ENCODE data around the gene TCAF2. TPM values are rescaled to one million over a fixed set of nuclear protein-coding genes. Genes with fewer than 3 reads are reported as not detected.
"Not testable (repeated sequence)": the region's sequence is repeated elsewhere in the genome, so short reads cannot be mapped to it uniquely, and the experiment has no call there.

TCAF2 gene
- total RNA-seq (2014; rRNA removed; shearing (Covaris generic); ENCODE audit: low replicate concordance), result 0.07 and 0.11 TPM in 2 replicates

- not testable (repeated sequence) for H3K4me2 ChIP-seq (ENCODE audit: low read depth, low read length, poor library complexity, severe bottlenecking); H3K9me3 ChIP-seq (ENCODE audit: low read length); H4K20me1 ChIP-seq (ENCODE audit: insufficient read depth, low read depth, low read length); H3K36me3 ChIP-seq (ENCODE audit: insufficient read depth, low read length); DNase-seq; H2AFZ ChIP-seq (ENCODE audit: low read length); H3K27ac ChIP-seq (ENCODE audit: low read length); H3K4me3 ChIP-seq (ENCODE audit: low read length); H3K9ac ChIP-seq (ENCODE audit: low read length); H3K27me3 ChIP-seq (ENCODE audit: low read length); H3K4me1 ChIP-seq (ENCODE audit: low read length); H3K9me2 ChIP-seq (replicated peaks; ENCODE audit: insufficient read depth, low read length); H3K79me2 ChIP-seq (ENCODE audit: low read length)
These were observed at the start of gene TCAF2 for GRCh38 chr7:143620646-143621045. Gene TCAF2 (plus strand): TSS chr7:143620974.

- H3K9me3 ChIP-seq (ENCODE audit: low read length); H3K4me2 ChIP-seq (ENCODE audit: low read depth, low read length, poor library complexity, severe bottlenecking); H3K79me2 ChIP-seq (ENCODE audit: low read length); H3K9me2 ChIP-seq (replicated peaks; ENCODE audit: insufficient read depth, low read length); H3K27ac ChIP-seq (ENCODE audit: low read length); H3K27me3 ChIP-seq (ENCODE audit: low read length); H3K4me3 ChIP-seq (ENCODE audit: low read length); H3K9ac ChIP-seq (ENCODE audit: low read length); H3K4me1 ChIP-seq (ENCODE audit: low read length); H2AFZ ChIP-seq (ENCODE audit: low read length); H4K20me1 ChIP-seq (ENCODE audit: insufficient read depth, low read depth, low read length); DNase-seq; H3K36me3 ChIP-seq (ENCODE audit: insufficient read depth, low read length): not testable (repeated sequence)
These were observed 49.3 kb upstream of the TCAF2 start, which contains the start of gene CTAGE15 for GRCh38 chr7:143571501-143571900. Gene CTAGE15 (plus strand): TSS chr7:143571801. CDS start chr7:143571818, 17 bp downstream.

GRCh38 chr7:143588183-143588582, 32.6 kb upstream of the TCAF2 start:
- not testable (repeated sequence) for H3K27ac ChIP-seq (ENCODE audit: low read length); H3K9ac ChIP-seq (ENCODE audit: low read length); H3K9me2 ChIP-seq (replicated peaks; ENCODE audit: insufficient read depth, low read length); H3K36me3 ChIP-seq (ENCODE audit: insufficient read depth, low read length); H3K27me3 ChIP-seq (ENCODE audit: low read length); H3K79me2 ChIP-seq (ENCODE audit: low read length); H3K4me2 ChIP-seq (ENCODE audit: low read depth, low read length, poor library complexity, severe bottlenecking); DNase-seq; H2AFZ ChIP-seq (ENCODE audit: low read length); H3K4me1 ChIP-seq (ENCODE audit: low read length); H3K9me3 ChIP-seq (ENCODE audit: low read length); H4K20me1 ChIP-seq (ENCODE audit: insufficient read depth, low read depth, low read length); H3K4me3 ChIP-seq (ENCODE audit: low read length)

- H3K79me2 ChIP-seq (ENCODE audit: low read length); H3K27ac ChIP-seq (ENCODE audit: low read length); H3K9me3 ChIP-seq (ENCODE audit: low read length); H3K4me2 ChIP-seq (ENCODE audit: low read depth, low read length, poor library complexity, severe bottlenecking); H3K36me3 ChIP-seq (ENCODE audit: insufficient read depth, low read length); H3K27me3 ChIP-seq (ENCODE audit: low read length); DNase-seq; H3K9me2 ChIP-seq (replicated peaks; ENCODE audit: insufficient read depth, low read length); H3K4me1 ChIP-seq (ENCODE audit: low read length); H4K20me1 ChIP-seq (ENCODE audit: insufficient read depth, low read depth, low read length); H3K4me3 ChIP-seq (ENCODE audit: low read length); H3K9ac ChIP-seq (ENCODE audit: low read length); H2AFZ ChIP-seq (ENCODE audit: low read length): not testable (repeated sequence)
These were observed 30.9 kb upstream of the TCAF2 start for GRCh38 chr7:143589897-143590296.

- H3K9me2 ChIP-seq (replicated peaks; ENCODE audit: insufficient read depth, low read length); H3K4me2 ChIP-seq (ENCODE audit: low read depth, low read length, poor library complexity, severe bottlenecking); H3K9me3 ChIP-seq (ENCODE audit: low read length); DNase-seq; H2AFZ ChIP-seq (ENCODE audit: low read length); H3K4me3 ChIP-seq (ENCODE audit: low read length); H3K4me1 ChIP-seq (ENCODE audit: low read length); H3K9ac ChIP-seq (ENCODE audit: low read length); H3K27me3 ChIP-seq (ENCODE audit: low read length); H3K79me2 ChIP-seq (ENCODE audit: low read length); H3K27ac ChIP-seq (ENCODE audit: low read length); H3K36me3 ChIP-seq (ENCODE audit: insufficient read depth, low read length); H4K20me1 ChIP-seq (ENCODE audit: insufficient read depth, low read depth, low read length): not testable (repeated sequence)
These were observed 22.7 kb upstream of the TCAF2 start for GRCh38 chr7:143598086-143598485.

GRCh38 chr7:143603549-143603948, 17.2 kb upstream of the TCAF2 start:
- not testable (repeated sequence) for H2AFZ ChIP-seq (ENCODE audit: low read length)

GRCh38 chr7:143606088-143606487, 14.7 kb upstream of the TCAF2 start:
- not testable (repeated sequence) for H3K4me1 ChIP-seq (ENCODE audit: low read length); H3K4me2 ChIP-seq (ENCODE audit: low read depth, low read length, poor library complexity, severe bottlenecking); H3K27ac ChIP-seq (ENCODE audit: low read length); H2AFZ ChIP-seq (ENCODE audit: low read length); H4K20me1 ChIP-seq (ENCODE audit: insufficient read depth, low read depth, low read length); H3K79me2 ChIP-seq (ENCODE audit: low read length); H3K27me3 ChIP-seq (ENCODE audit: low read length); H3K4me3 ChIP-seq (ENCODE audit: low read length); DNase-seq; H3K9me2 ChIP-seq (replicated peaks; ENCODE audit: insufficient read depth, low read length); H3K9me3 ChIP-seq (ENCODE audit: low read length); H3K9ac ChIP-seq (ENCODE audit: low read length); H3K36me3 ChIP-seq (ENCODE audit: insufficient read depth, low read length)

More at GRCh38 chr7:143603549-143603948, 17.2 kb upstream of the TCAF2 start:
- not testable (repeated sequence) for H3K27me3 ChIP-seq (ENCODE audit: low read length); H3K36me3 ChIP-seq (ENCODE audit: insufficient read depth, low read length); H3K9ac ChIP-seq (ENCODE audit: low read length); H3K9me3 ChIP-seq (ENCODE audit: low read length); DNase-seq; H3K4me1 ChIP-seq (ENCODE audit: low read length); H4K20me1 ChIP-seq (ENCODE audit: insufficient read depth, low read depth, low read length); H3K27ac ChIP-seq (ENCODE audit: low read length); H3K4me2 ChIP-seq (ENCODE audit: low read depth, low read length, poor library complexity, severe bottlenecking); H3K4me3 ChIP-seq (ENCODE audit: low read length); H3K79me2 ChIP-seq (ENCODE audit: low read length); H3K9me2 ChIP-seq (replicated peaks; ENCODE audit: insufficient read depth, low read length)

- not testable (repeated sequence) for H3K27ac ChIP-seq (ENCODE audit: low read length); H3K9ac ChIP-seq (ENCODE audit: low read length); H3K79me2 ChIP-seq (ENCODE audit: low read length); H4K20me1 ChIP-seq (ENCODE audit: insufficient read depth, low read depth, low read length); H3K9me3 ChIP-seq (ENCODE audit: low read length); H3K36me3 ChIP-seq (ENCODE audit: insufficient read depth, low read length); H3K27me3 ChIP-seq (ENCODE audit: low read length); H2AFZ ChIP-seq (ENCODE audit: low read length); H3K9me2 ChIP-seq (replicated peaks; ENCODE audit: insufficient read depth, low read length); H3K4me1 ChIP-seq (ENCODE audit: low read length); H3K4me2 ChIP-seq (ENCODE audit: low read depth, low read length, poor library complexity, severe bottlenecking); H3K4me3 ChIP-seq (ENCODE audit: low read length)
- DNase-seq, result peak; percentile 44
These were observed 5.2 kb upstream of the TCAF2 start for GRCh38 chr7:143615545-143615944.

- not testable (repeated sequence) for H3K36me3 ChIP-seq (ENCODE audit: insufficient read depth, low read length); H2AFZ ChIP-seq (ENCODE audit: low read length); H3K4me3 ChIP-seq (ENCODE audit: low read length); H3K4me2 ChIP-seq (ENCODE audit: low read depth, low read length, poor library complexity, severe bottlenecking); H4K20me1 ChIP-seq (ENCODE audit: insufficient read depth, low read depth, low read length); H3K4me1 ChIP-seq (ENCODE audit: low read length); H3K27me3 ChIP-seq (ENCODE audit: low read length); H3K79me2 ChIP-seq (ENCODE audit: low read length); DNase-seq; H3K9me2 ChIP-seq (replicated peaks; ENCODE audit: insufficient read depth, low read length); H3K27ac ChIP-seq (ENCODE audit: low read length); H3K9me3 ChIP-seq (ENCODE audit: low read length); H3K9ac ChIP-seq (ENCODE audit: low read length)
These were observed 3.6 kb upstream of the TCAF2 start for GRCh38 chr7:143617204-143617603.
